SU-DHL-6 (cell line): Measurements from ENCODE around the gene ACTN4.

Source experiments
- H2AFZ ChIP-seq: fragments of 200-600 bp; sonication (generic); 2 replicates; pipeline ENCODE4 v1.6.1; 2014; ENCODE audit warnings: low read depth, mild to moderate bottlenecking, moderate library complexity, mixed read lengths, antibody characterized with exemption, low read length; ENCODE audit not compliant: severe bottlenecking
- H3F3A ChIP-seq: fragments of 200-600 bp; shearing (Covaris generic); 2 replicates; pipeline ENCODE4 v1.6.0; 2016; ENCODE audit warnings: antibody characterized with exemption, mild to moderate bottlenecking; ENCODE audit not compliant: insufficient read depth
- H3K27ac ChIP-seq: fragments of 200-600 bp; sonication (generic); 2 replicates; pipeline ENCODE4 v1.5.1; 2016; ENCODE audit warnings: low read depth, mild to moderate bottlenecking, low read length, moderate library complexity, mixed read lengths
- H3K27me3 ChIP-seq: fragments of 200-600 bp; sonication (generic), shearing (Covaris generic); 2 replicates; pipeline ENCODE4 v1.6.0; 2014; ENCODE audit warnings: mild to moderate bottlenecking, low read length
- H3K36me3 ChIP-seq: fragments of 200-600 bp; sonication (generic); 2 replicates; pipeline ENCODE4 v1.6.1; 2014; ENCODE audit warnings: mild to moderate bottlenecking, low read length, mixed read lengths
- H3K4me2 ChIP-seq: fragments of 300-600, 200-600 bp; shearing (Covaris generic), sonication (generic); 2 replicates; pipeline ENCODE4 v1.6.0; 2014; ENCODE audit warnings: low read length, low read depth, mild to moderate bottlenecking; ENCODE audit not compliant: poor library complexity, severe bottlenecking
- H3K4me3 ChIP-seq: fragments of 200-600 bp; sonication (generic); 2 replicates; pipeline ENCODE4 v1.5.1; 2014; ENCODE audit warnings: antibody characterized with exemption, low read length, mild to moderate bottlenecking, mixed read lengths; ENCODE audit not compliant: insufficient read depth, poor library complexity, severe bottlenecking
- H3K79me2 ChIP-seq: fragments of 200-600 bp; sonication (generic); 2 replicates; pipeline ENCODE4 v1.6.1; 2014; ENCODE audit warnings: mild to moderate bottlenecking, low read length, moderate library complexity; ENCODE audit not compliant: insufficient read depth
- H3K9ac ChIP-seq: fragments of 200-600 bp; sonication (generic); 2 replicates; pipeline ENCODE4 v1.7.0; 2014; ENCODE audit warnings: mild to moderate bottlenecking, low read length
- H3K9me2 ChIP-seq: fragments of 200-600 bp; sonication (generic); replicated peaks from 2 replicates; pipeline ENCODE4 v1.6.1; 2014; ENCODE audit warnings: low read length; ENCODE audit not compliant: insufficient read depth
- H3K9me3 ChIP-seq: fragments of 200-600 bp; sonication (generic); 2 replicates; pipeline ENCODE4 v1.6.1; 2014; ENCODE audit warnings: low read length, mixed read lengths; ENCODE audit not compliant: insufficient read depth
- H4K20me1 ChIP-seq: fragments of 200-600 bp; sonication (generic); 2 replicates; pipeline ENCODE4 v1.6.1; 2014; ENCODE audit warnings: low read depth, mild to moderate bottlenecking, antibody characterized with exemption, low read length, moderate library complexity, mixed read lengths
- CTCF ChIP-seq: fragments of 200-600 bp; sonication (generic); IDR thresholded peaks from one replicate; pipeline ENCODE4 v1.5.1; 2017; ENCODE audit warnings: antibody characterized with exemption, mild to moderate bottlenecking, low read length, moderate library complexity; ENCODE audit not compliant: insufficient read depth, poor library complexity, severe bottlenecking
- EZH2phosphoT487 ChIP-seq: fragments of 200-600 bp; sonication (generic), shearing (Covaris generic); conservative IDR thresholded peaks from 2 replicates; pipeline ENCODE4 v1.6.1; 2018; ENCODE audit warnings: mild to moderate bottlenecking, antibody characterized with exemption, low read length, moderate library complexity, mixed read lengths

ACTN4 gene

GRCh38 chr19:38740932-38741331 is 93.5 kb downstream of the ACTN4 start:
- no peak overlapping the region for H2AFZ ChIP-seq
- no peak overlapping the region for H3K4me2 ChIP-seq
- H3K79me2 ChIP-seq = no peaks in the 10 kb centered on the region
- TF ChIP-seq EZH2phosphoT487 = no peak
- no peak for TF ChIP-seq CTCF
- H3K9me2 ChIP-seq = no peaks in the 10 kb centered on the region
- no peaks in the 10 kb centered on the region for H4K20me1 ChIP-seq
- H3K4me3 ChIP-seq = no peak overlapping the region
- H3K27me3 ChIP-seq = no peaks in the 10 kb centered on the region
- no peak overlapping the region for H3K27ac ChIP-seq
- no peaks in the 10 kb centered on the region for H3K9me3 ChIP-seq
- H3F3A ChIP-seq = no peaks in the 10 kb centered on the region
- H3K36me3 ChIP-seq = no peaks in the 10 kb centered on the region
- H3K9ac ChIP-seq = no peak overlapping the region

- Histone ChIP-seq H3F3A (no peaks in the 10 kb centered on the region), H3K4me2 (no peak overlapping the region), H2AFZ (no peak overlapping the region), H3K4me3 (no peak overlapping the region), H4K20me1 (no peaks in the 10 kb centered on the region), H3K27ac (no peak overlapping the region), H3K9ac (no peak overlapping the region), H3K9me3 (no peaks in the 10 kb centered on the region), H3K27me3 (no peaks in the 10 kb centered on the region), H3K9me2 (no peaks in the 10 kb centered on the region), H3K36me3 (no peaks in the 10 kb centered on the region), H3K79me2 (no peaks in the 10 kb centered on the region)
- TF ChIP-seq CTCF (no peak), EZH2phosphoT487 (no peak)
Measured at GRCh38 chr19:38741670-38742069, 94.2 kb downstream of the ACTN4 start.

GRCh38 chr19:38742296-38742695 is 94.8 kb downstream of the ACTN4 start:
- Histone ChIP-seq H3K79me2 (no peaks in the 10 kb centered on the region), H3K9me3 (no peaks in the 10 kb centered on the region), H4K20me1 (no peaks in the 10 kb centered on the region), H3K36me3 (no peaks in the 10 kb centered on the region), H3K4me2 (no peak overlapping the region), H3K27me3 (no peaks in the 10 kb centered on the region), H3F3A (no peaks in the 10 kb centered on the region), H2AFZ (no peak overlapping the region), H3K27ac (no peak overlapping the region), H3K9ac (no peak overlapping the region), H3K4me3 (no peak overlapping the region), H3K9me2 (no peaks in the 10 kb centered on the region)
- TF ChIP-seq EZH2phosphoT487 (no peak), CTCF (no peak)
